GM12872 (cell line): ENCODE results near the gene TMEM107.

Source experiments
- CTCF ChIP-seq: IDR thresholded peaks from 3 replicates; pipeline ENCODE4 v1.5.1; 2011; ENCODE audit warnings: low read depth, mild to moderate bottlenecking, low read length, moderate library complexity; ENCODE audit not compliant: insufficient read depth

TMEM107 gene

GRCh38 chr17:8173056-8173870, 2.9 kb downstream of the TMEM107 start:
- no peak for TF ChIP-seq CTCF

- TF ChIP-seq CTCF: no peak
These were observed 8.7 kb downstream of the TMEM107 start for GRCh38 chr17:8167526-8167925.

GRCh38 chr17:8166731-8167130, 9.4 kb downstream of the TMEM107 start:
- no peak for TF ChIP-seq CTCF

GRCh38 chr17:8164815-8165131, 11.4 kb downstream of the TMEM107 start:
- TF ChIP-seq CTCF: no peak

- TF ChIP-seq CTCF: no peak
These were observed 12.0 kb downstream of the TMEM107 start for GRCh38 chr17:8163978-8164814.

GRCh38 chr17:8162997-8163977, 12.9 kb downstream of the TMEM107 start:
- TF ChIP-seq CTCF: no peak
